ENCODE measurements around the gene METTL9.
"Not testable (repeated sequence)": the region's sequence is repeated elsewhere in the genome, so short reads cannot be mapped to it uniquely, and the experiment has no call there.

Gene METTL9

DNA sequence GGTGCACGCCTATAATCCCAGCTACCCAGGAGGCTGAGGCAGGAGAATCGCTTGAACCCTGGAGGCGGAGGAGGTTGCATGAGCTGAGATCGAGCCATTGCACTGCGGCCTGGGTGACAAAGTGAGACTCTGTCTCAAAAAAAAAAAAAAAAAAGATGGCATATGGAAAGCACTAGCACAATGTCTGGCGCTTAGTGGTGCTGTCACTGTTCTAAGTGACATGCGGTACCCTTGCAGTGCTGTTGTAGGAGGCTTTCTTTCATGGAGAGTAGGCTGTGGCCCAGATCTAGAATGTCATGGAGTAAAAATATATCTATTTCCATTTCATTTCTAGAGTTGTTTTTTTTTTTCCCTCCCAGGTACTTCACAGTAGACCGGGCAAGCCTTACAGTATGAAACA, 14.6 kb upstream of the METTL9 start:
- H3K4me3 ChIP-seq (ENCODE audit: low read depth, low read length): no peak overlapping the region
- no peak for TF ChIP-seq ZBTB17 (tag by site-specific recombination; IDR thresholded peaks at IDR 0.05)
- TF ChIP-seq, protein P1, sequence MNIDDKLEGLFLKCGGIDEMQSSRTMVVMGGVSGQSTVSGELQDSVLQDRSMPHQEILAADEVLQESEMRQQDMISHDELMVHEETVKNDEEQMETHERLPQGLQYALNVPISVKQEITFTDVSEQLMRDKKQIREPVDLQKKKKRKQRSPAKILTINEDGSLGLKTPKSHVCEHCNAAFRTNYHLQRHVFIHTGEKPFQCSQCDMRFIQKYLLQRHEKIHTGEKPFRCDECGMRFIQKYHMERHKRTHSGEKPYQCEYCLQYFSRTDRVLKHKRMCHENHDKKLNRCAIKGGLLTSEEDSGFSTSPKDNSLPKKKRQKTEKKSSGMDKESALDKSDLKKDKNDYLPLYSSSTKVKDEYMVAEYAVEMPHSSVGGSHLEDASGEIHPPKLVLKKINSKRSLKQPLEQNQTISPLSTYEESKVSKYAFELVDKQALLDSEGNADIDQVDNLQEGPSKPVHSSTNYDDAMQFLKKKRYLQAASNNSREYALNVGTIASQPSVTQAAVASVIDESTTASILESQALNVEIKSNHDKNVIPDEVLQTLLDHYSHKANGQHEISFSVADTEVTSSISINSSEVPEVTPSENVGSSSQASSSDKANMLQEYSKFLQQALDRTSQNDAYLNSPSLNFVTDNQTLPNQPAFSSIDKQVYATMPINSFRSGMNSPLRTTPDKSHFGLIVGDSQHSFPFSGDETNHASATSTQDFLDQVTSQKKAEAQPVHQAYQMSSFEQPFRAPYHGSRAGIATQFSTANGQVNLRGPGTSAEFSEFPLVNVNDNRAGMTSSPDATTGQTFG (tag by site-specific recombination; IDR thresholded peaks at IDR 0.05; ENCODE audit: borderline replicate concordance): no peak
- TF ChIP-seq KLF10 (tag by site-specific recombination; IDR thresholded peaks at IDR 0.05): no peak
- POLR2A ChIA-PET: no interaction called here
- no peaks in the 10 kb centered on the region for H3K36me3 ChIP-seq (ENCODE audit: control insufficient read depth in 2 of 2, insufficient read depth in 1 of 2, low read length in 2 of 2)
- H3K9me3 ChIP-seq (ENCODE audit: control insufficient read depth, insufficient read depth, low read depth, low read length): no peaks in the 10 kb centered on the region
- H3K27ac ChIP-seq (ENCODE audit: extremely low read depth, low read depth, low read length): no peak overlapping the region
- CTCF ChIA-PET: interaction anchor here (0.6 to 1.3 kb wide), 14 partner anchors 18 to 1537 kb away, joined by 3 to 7 read pairs (median 4); no protein-coding TSS in a partner anchor
- no peaks in the 10 kb centered on the region for H3K4me1 ChIP-seq (ENCODE audit: control insufficient read depth, insufficient read depth, low read length)

DNA sequence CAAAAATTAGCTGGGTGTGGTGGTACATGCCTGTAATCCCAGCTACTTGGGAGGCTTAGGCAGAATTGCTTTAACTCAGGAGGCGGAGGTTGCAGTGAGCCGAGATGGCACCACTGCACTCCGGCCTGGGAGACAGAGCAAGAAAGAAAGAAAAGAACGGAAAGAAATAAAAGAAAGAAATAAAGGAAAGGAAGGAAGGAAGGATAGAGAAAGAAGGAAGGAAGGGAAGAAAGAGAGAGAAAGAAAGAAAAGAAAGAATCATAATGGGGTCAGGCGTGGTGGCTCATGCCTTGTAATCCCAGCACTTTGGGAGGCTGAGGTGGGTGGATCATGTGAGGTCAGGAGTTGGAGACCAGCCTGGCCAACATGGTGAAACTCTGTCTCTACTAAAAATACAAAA, 10.8 kb upstream of the METTL9 start:
- POLR2A ChIA-PET; H3K4me1 ChIP-seq (ENCODE audit: control insufficient read depth, insufficient read depth, low read length); H3K27ac ChIP-seq (ENCODE audit: extremely low read depth, low read depth, low read length); H3K4me3 ChIP-seq (ENCODE audit: low read depth, low read length); H3K9me3 ChIP-seq (ENCODE audit: control insufficient read depth, insufficient read depth, low read depth, low read length); H3K36me3 ChIP-seq (ENCODE audit: control insufficient read depth in 2 of 2, insufficient read depth in 1 of 2, low read length in 2 of 2): not testable (repeated sequence)
- CTCF ChIA-PET: interaction anchor here (0.6 to 1.7 kb wide), 5 partner anchors 10 to 1580 kb away, joined by 3 to 4 read pairs (median 4); no protein-coding TSS in a partner anchor
- TF ChIP-seq ZNF366 (tag by site-specific recombination; conservative IDR thresholded peaks at IDR 0.05) (peak; percentile 67), ZFHX2 (tag by site-specific recombination; conservative IDR thresholded peaks at IDR 0.05) (peak; percentile 34)

DNA sequence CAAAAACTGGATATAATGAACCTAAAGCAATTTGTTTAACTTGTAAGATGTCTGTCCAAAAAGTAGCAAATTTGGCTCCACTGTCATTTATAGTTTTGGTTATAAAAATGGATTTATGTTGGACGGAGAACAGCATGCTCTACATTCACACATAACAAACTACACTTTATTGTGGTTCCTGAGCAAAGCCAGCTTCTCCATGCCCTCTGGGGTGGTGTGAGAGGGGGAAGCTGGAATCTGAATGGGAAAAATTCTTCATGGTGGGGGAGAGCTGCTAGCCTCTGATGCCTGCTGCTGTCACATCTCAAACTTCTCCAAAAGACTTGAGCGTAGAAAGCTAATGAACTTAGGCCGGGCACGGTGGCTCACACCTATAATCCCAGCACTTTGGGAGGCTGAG, 9.8 kb upstream of the METTL9 start:
- POLR2A ChIA-PET: interaction anchor here (0.5 to 1.1 kb wide), 2 partner anchors 22 to 33 kb away, joined by 4 to 6 read pairs; no protein-coding TSS in a partner anchor
- no peak for TF ChIP-seq ZNF19 (tag by site-specific recombination; IDR thresholded peaks at IDR 0.05; ENCODE audit: low read depth)
- TF ChIP-seq ZNF391 (tag by site-specific recombination; IDR thresholded peaks at IDR 0.05; ENCODE audit: borderline replicate concordance, low read depth): no peak
- no peak for TF ChIP-seq ZNF549 (tag by site-specific recombination; IDR thresholded peaks at IDR 0.05)
- no peak for TF ChIP-seq OSR2 (tag by site-specific recombination; IDR thresholded peaks at IDR 0.05)
- TF ChIP-seq ZNF777 (tag by site-specific recombination; IDR thresholded peaks at IDR 0.05; ENCODE audit: borderline replicate concordance): no peak
- TF ChIP-seq, protein P1 (tag by site-specific recombination; IDR thresholded peaks at IDR 0.05; ENCODE audit: borderline replicate concordance): no peak
- TF ChIP-seq TCF7L2 (IDR thresholded peaks at IDR 0.05; ENCODE audit: borderline replicate concordance, low read depth, low read length): no peak
- no peak for TF ChIP-seq ZNF350 (tag by site-specific recombination; IDR thresholded peaks at IDR 0.05)
- TF ChIP-seq ZSCAN23 (tag by site-specific recombination; IDR thresholded peaks at IDR 0.05): no peak
- TF ChIP-seq, protein P2, sequence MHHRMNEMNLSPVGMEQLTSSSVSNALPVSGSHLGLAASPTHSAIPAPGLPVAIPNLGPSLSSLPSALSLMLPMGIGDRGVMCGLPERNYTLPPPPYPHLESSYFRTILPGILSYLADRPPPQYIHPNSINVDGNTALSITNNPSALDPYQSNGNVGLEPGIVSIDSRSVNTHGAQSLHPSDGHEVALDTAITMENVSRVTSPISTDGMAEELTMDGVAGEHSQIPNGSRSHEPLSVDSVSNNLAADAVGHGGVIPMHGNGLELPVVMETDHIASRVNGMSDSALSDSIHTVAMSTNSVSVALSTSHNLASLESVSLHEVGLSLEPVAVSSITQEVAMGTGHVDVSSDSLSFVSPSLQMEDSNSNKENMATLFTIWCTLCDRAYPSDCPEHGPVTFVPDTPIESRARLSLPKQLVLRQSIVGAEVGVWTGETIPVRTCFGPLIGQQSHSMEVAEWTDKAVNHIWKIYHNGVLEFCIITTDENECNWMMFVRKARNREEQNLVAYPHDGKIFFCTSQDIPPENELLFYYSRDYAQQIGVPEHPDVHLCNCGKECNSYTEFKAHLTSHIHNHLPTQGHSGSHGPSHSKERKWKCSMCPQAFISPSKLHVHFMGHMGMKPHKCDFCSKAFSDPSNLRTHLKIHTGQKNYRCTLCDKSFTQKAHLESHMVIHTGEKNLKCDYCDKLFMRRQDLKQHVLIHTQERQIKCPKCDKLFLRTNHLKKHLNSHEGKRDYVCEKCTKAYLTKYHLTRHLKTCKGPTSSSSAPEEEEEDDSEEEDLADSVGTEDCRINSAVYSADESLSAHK (tag by site-specific recombination; IDR thresholded peaks at IDR 0.05): no peak
- TF ChIP-seq ZNF529 (tag by site-specific recombination; IDR thresholded peaks at IDR 0.05; ENCODE audit: insufficient replicate concordance): no peak
- TF ChIP-seq, protein P3, sequence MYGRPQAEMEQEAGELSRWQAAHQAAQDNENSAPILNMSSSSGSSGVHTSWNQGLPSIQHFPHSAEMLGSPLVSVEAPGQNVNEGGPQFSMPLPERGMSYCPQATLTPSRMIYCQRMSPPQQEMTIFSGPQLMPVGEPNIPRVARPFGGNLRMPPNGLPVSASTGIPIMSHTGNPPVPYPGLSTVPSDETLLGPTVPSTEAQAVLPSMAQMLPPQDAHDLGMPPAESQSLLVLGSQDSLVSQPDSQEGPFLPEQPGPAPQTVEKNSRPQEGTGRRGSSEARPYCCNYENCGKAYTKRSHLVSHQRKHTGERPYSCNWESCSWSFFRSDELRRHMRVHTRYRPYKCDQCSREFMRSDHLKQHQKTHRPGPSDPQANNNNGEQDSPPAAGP (tag by site-specific recombination; IDR thresholded peaks at IDR 0.05): no peak
- no peak for TF ChIP-seq ZNF433 (tag by site-specific recombination; IDR thresholded peaks at IDR 0.05; ENCODE audit: low read depth)
- TF ChIP-seq, protein P4, sequence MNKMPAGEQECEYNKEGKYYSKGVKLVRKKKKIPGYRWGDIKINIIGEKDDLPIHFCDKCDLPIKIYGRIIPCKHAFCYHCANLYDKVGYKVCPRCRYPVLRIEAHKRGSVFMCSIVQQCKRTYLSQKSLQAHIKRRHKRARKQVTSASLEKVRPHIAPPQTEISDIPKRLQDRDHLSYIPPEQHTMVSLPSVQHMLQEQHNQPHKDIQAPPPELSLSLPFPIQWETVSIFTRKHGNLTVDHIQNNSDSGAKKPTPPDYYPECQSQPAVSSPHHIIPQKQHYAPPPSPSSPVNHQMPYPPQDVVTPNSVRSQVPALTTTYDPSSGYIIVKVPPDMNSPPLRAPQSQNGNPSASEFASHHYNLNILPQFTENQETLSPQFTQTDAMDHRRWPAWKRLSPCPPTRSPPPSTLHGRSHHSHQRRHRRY (tag by site-specific recombination; IDR thresholded peaks at IDR 0.05): no peak
- CTCF ChIA-PET: interaction anchor here (0.5 to 1.0 kb wide), 4 partner anchors 21 to 120 kb away, joined by 3 to 5 read pairs (median 4); no protein-coding TSS in a partner anchor
- Histone ChIP-seq H3K4me1 (ENCODE audit: control insufficient read depth, insufficient read depth, low read length) (no peaks in the 10 kb centered on the region), H3K36me3 (ENCODE audit: control insufficient read depth in 2 of 2, insufficient read depth in 1 of 2, low read length in 2 of 2) (no peaks in the 10 kb centered on the region), H3K27ac (ENCODE audit: extremely low read depth, low read depth, low read length) (no peak overlapping the region), H3K4me3 (ENCODE audit: low read depth, low read length) (no peak overlapping the region), H3K9me3 (ENCODE audit: control insufficient read depth, insufficient read depth, low read depth, low read length) (no peaks in the 10 kb centered on the region)
